ENCODE data around the gene COTL1. TPM values are rescaled to one million over a fixed set of nuclear protein-coding genes. Genes with fewer than 3 reads are reported as not detected.

COTL1 gene
- total and polyA plus RNA-seq, 8 donors: 92.7 to 206 (median 119) TPM

- no peak for ATAC-seq
- H3K36me3 ChIP-seq: peaks cover 0 to 43% of the 10 kb centered on the region in 2 donors
- intact Hi-C loops (cut with DNase I): no loop called here
Observed at GRCh38 chr16:84581158-84581557, 36.7 kb downstream of the COTL1 start.

GRCh38 chr16:84579936-84580335 lies 37.9 kb downstream of the COTL1 start:
- TF ChIP-seq CTCF (IDR thresholded peaks at IDR 0.05): no peak
- DNase-seq: no peak
- intact Hi-C loops (cut with DNase I): no loop called here
- Histone ChIP-seq H3K4me1 (peaks cover 0 to 24% of the 10 kb centered on the region in 2 donors), H3K4me3 (no peak overlapping the region), H3K36me3 (peaks cover 0 to 43% of the 10 kb centered on the region in 2 donors), H3K9me3 (no peaks in the 10 kb centered on the region), H3K27me3 (no peaks in the 10 kb centered on the region), H3K27ac (no peak overlapping the region)
- peak; percentile 40 for ATAC-seq

More at GRCh38 chr16:84581158-84581557, 36.7 kb downstream of the COTL1 start:
- DNase-seq: no peak
- Histone ChIP-seq H3K27me3 (no peaks in the 10 kb centered on the region), H3K4me3 (no peak overlapping the region), H3K9me3 (no peaks in the 10 kb centered on the region), H3K4me1 (peaks cover 0 to 24% of the 10 kb centered on the region in 2 donors), H3K27ac (no peak overlapping the region)
- TF ChIP-seq CTCF (IDR thresholded peaks at IDR 0.05): no peak

GRCh38 chr16:84578538-84579126 lies 39.2 kb downstream of the COTL1 start:
- Histone ChIP-seq H3K27me3 (no peaks in the 10 kb centered on the region), H3K4me3 (no peak overlapping the region), H3K27ac (no peak overlapping the region), H3K9me3 (no peaks in the 10 kb centered on the region), H3K4me1 (peaks cover 0 to 24% of the 10 kb centered on the region in 2 donors), H3K36me3 (peaks cover 0 to 36% of the 10 kb centered on the region in 2 donors)
- DNase-seq (no peak), ATAC-seq (no peak)
- TF ChIP-seq CTCF (IDR thresholded peaks at IDR 0.05): no peak
- intact Hi-C loops (cut with DNase I): no loop called here

- intact Hi-C loops (cut with DNase I): no loop called here
- H3K4me3 ChIP-seq: no peak overlapping the region
- H3K36me3 ChIP-seq: peaks cover 0 to 24% of the 10 kb centered on the region in 2 donors
- peaks cover 0 to 24% of the 10 kb centered on the region in 2 donors for H3K4me1 ChIP-seq
- no peak overlapping the region for H3K27ac ChIP-seq
- TF ChIP-seq CTCF (IDR thresholded peaks at IDR 0.05): no peak
- no peak for ATAC-seq
- no peaks in the 10 kb centered on the region for H3K9me3 ChIP-seq
- H3K27me3 ChIP-seq: no peaks in the 10 kb centered on the region
- no peak for DNase-seq
Observed at GRCh38 chr16:84577034-84577803, 40.7 kb downstream of the COTL1 start.

- Histone ChIP-seq H3K4me3 (no peak overlapping the region), H3K9me3 (peaks cover 0 to under 1% of the 10 kb centered on the region in 2 donors), H3K27ac (no peak overlapping the region), H3K27me3 (no peaks in the 10 kb centered on the region), H3K4me1 (peaks cover 0 to 28% of the 10 kb centered on the region in 2 donors), H3K36me3 (peaks cover 0 to 23% of the 10 kb centered on the region in 2 donors)
- no peak for DNase-seq
- intact Hi-C loops (cut with DNase I): no loop called here
- no peak for TF ChIP-seq CTCF (IDR thresholded peaks at IDR 0.05)
- no peak for ATAC-seq
Observed at GRCh38 chr16:84575914-84576313, 42.0 kb downstream of the COTL1 start.
